Thoracic aorta (tissue), 2 donors: ENCODE measurements around the gene MNT. TPM values are rescaled to one million over a fixed set of nuclear protein-coding genes. Genes with fewer than 3 reads are reported as not detected.

ENCODE experiments used
- ATAC-seq: fragments of 150-250 bp; one replicate; pipeline ENCODE4 v1.8.0; 2017; ENCODE audit warnings: low read depth; ENCODE audit not compliant: insufficient number of reproducible peaks, low FRiP score
- DNase-seq: peaks from one replicate; pipeline ENCODE4 v3.0.0-alpha.2; 2020; ENCODE audit warnings: low spot score
- H3K27ac ChIP-seq, 2 donors: fragments of 200-600 bp; sonication (generic); 1 replicate in 1 of 2; 2 replicates in 1 of 2; pipeline ENCODE4 v1.5.1; 2016; ENCODE audit warnings: mild to moderate bottlenecking in 2 of 2, moderate library complexity in 2 of 2
- H3K27me3 ChIP-seq: fragments of 200-600 bp; sonication (generic); replicated peaks from 2 replicates; pipeline ENCODE4 v1.6.0; 2016; ENCODE audit warnings: mild to moderate bottlenecking; ENCODE audit not compliant: insufficient read depth
- H3K36me3 ChIP-seq: fragments of 200-600 bp; sonication (generic); one replicate; pipeline ENCODE4 v1.5.1; 2016
- H3K4me1 ChIP-seq, 2 donors: fragments of 200-600 bp; sonication (generic); 1 replicate in 1 of 2; 2 replicates in 1 of 2; pipeline versions ENCODE4 v1.5.1 to v1.6.0; 2016; ENCODE audit warnings: low read depth in 2 of 2, mild to moderate bottlenecking in 1 of 2; ENCODE audit not compliant: control insufficient read depth in 1 of 2
- H3K4me3 ChIP-seq: fragments of 200-600 bp; sonication (generic); 2 replicates; pipeline ENCODE4 v1.5.1; 2016; ENCODE audit warnings: mild to moderate bottlenecking
- H3K9me3 ChIP-seq: fragments of 200-600 bp; sonication (generic); 2 replicates; pipeline ENCODE4 v1.5.1; 2016
- total RNA-seq, 2 donors: library from RNA; depleted of rRNA; stranded (reverse); fragments of >200 nt; gene quantifications; one replicate each; pipeline versions ENCODE4 v1.1.0 to v1.2.3, GENCODE V29; 2016
- TF ChIP-seq, protein P1 (sequence below): fragments of 200-600 bp; sonication (generic); IDR thresholded peaks from one replicate; pipeline ENCODE4 v1.5.1; 2019; ENCODE audit warnings: antibody characterized with exemption

Gene MNT
- total RNA-seq, 2 donors from 2014 or later: 17.9 to 27.1 TPM

DNA sequence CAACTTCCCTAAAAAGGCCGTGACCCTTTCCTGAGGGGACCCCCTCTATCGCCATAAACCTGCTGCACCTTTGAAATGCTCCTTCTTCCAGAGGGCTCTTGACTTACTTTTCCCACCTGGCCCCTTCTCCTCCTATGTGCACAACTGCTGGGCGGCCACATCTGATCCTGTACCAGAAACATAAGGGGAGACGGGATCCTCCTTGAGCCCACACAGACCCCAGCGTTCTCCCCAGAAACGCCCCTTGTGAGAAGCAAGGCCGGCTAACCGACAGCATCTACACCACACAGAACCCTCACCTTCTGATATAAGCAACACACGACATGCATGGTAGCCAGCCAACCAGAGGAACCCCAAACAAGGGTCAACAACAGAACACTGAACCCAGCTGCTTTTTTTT, 14.2 kb upstream of the MNT start:
- Histone ChIP-seq H3K9me3 (no peaks in the 10 kb centered on the region), H3K27ac (no peak overlapping the region), H3K27me3 (no peaks in the 10 kb centered on the region), H3K36me3 (peaks cover 2% of the 10 kb centered on the region), H3K4me1 (peaks cover 7 to 20% of the 10 kb centered on the region in 2 donors), H3K4me3 (no peak overlapping the region)
- ATAC-seq (no peak), DNase-seq (no peak)
- TF ChIP-seq, protein P1, sequence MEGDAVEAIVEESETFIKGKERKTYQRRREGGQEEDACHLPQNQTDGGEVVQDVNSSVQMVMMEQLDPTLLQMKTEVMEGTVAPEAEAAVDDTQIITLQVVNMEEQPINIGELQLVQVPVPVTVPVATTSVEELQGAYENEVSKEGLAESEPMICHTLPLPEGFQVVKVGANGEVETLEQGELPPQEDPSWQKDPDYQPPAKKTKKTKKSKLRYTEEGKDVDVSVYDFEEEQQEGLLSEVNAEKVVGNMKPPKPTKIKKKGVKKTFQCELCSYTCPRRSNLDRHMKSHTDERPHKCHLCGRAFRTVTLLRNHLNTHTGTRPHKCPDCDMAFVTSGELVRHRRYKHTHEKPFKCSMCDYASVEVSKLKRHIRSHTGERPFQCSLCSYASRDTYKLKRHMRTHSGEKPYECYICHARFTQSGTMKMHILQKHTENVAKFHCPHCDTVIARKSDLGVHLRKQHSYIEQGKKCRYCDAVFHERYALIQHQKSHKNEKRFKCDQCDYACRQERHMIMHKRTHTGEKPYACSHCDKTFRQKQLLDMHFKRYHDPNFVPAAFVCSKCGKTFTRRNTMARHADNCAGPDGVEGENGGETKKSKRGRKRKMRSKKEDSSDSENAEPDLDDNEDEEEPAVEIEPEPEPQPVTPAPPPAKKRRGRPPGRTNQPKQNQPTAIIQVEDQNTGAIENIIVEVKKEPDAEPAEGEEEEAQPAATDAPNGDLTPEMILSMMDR: no peak

DNA sequence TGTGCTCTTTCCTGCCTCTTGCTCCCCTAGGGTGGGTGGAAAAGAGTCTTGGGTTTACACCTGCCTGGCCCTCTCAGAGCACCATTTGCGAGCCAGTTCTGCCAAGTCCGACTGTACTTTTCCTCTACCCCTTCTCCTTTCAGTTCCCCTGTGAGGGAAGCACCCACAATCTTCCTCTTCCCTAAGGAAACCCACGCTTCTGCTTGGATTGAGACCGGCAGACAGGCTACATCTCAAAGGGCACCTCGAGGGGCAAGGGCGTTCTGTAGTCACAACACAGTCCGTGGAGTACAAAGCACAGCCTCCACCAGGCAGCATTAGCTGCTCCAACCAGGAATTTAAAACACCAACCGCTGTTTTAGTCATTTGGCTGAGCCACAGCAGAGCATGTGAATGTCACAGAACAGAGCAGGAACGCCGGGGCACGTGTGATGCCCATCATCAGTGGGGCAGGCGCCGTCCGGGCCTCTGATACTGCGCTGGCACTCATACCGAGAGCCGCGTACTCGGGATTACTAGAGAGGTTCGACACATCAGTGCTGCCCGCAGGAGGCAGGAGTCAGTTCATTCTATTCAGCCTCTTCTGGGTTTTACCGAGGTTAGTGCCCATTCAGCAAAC, 13.7 kb upstream of the MNT start:
- ATAC-seq (no peak), DNase-seq (no peak)
- H3K4me1 ChIP-seq: peaks cover 7 to 20% of the 10 kb centered on the region in 2 donors
- no peaks in the 10 kb centered on the region for H3K9me3 ChIP-seq
- TF ChIP-seq, protein P1: no peak
- no peak overlapping the region for H3K4me3 ChIP-seq
- no peak overlapping the region for H3K27ac ChIP-seq
- H3K36me3 ChIP-seq: no peaks in the 10 kb centered on the region
- H3K27me3 ChIP-seq: no peaks in the 10 kb centered on the region

DNA sequence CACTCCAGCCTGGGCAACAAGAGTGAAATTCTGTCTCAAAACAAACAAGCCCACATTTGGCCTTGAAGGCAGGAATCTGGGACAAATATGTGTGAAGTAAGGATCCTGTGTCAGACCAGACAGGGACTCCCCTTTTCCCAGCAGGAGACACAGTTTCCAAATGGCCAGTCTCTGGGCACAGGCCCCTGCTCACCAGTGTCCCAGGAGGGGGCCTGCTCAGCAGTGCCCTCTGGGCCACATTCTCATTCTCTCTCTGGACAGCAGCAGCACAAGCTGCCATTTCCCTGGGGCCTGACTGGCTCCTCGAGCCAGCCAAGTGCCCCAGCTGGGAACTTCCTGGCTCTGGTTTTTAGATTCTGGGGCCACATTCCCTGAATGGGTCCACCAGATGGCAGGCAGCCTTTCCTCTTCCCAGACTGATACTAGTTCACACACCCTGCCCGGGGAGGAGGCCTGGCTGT, 11.7 kb upstream of the MNT start:
- H3K27ac ChIP-seq: peak overlapping the region; percentile 79 to 87
- DNase-seq (no peak), ATAC-seq (peak; percentile 35)
- no peaks in the 10 kb centered on the region for H3K9me3 ChIP-seq
- no peak overlapping the region for H3K4me3 ChIP-seq
- H3K36me3 ChIP-seq: no peaks in the 10 kb centered on the region
- no peaks in the 10 kb centered on the region for H3K27me3 ChIP-seq
- peaks cover 7 to 23% of the 10 kb centered on the region in 2 donors for H3K4me1 ChIP-seq
- TF ChIP-seq, protein P1: no peak

DNA sequence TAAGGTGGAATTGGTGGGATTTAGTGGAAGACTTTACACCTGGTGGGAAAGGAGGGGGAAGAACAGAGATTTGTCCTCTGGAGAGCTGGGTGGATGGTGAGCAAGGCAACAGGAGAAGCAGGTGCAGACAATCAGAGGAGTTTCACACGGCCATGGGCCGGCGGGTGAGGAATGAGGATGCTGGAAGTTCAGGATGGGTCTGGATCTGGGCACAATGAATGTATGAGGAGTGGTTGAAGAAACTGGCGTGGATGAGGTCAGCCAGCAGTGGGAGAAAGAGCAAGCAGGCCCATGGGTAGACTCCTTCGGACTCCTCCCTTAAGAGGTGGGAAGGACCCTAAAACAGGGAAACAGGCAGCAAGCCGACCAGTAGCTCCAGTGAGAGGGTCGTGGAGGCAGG, 10.1 kb upstream of the MNT start:
- no peaks in the 10 kb centered on the region for H3K9me3 ChIP-seq
- H3K36me3 ChIP-seq: no peaks in the 10 kb centered on the region
- no peak overlapping the region for H3K4me3 ChIP-seq
- TF ChIP-seq, protein P1: no peak
- no peak overlapping the region for H3K27ac ChIP-seq
- H3K4me1 ChIP-seq: peaks cover 17 to 39% of the 10 kb centered on the region in 2 donors
- DNase-seq: no peak
- no peak for ATAC-seq
- H3K27me3 ChIP-seq: no peaks in the 10 kb centered on the region

DNA sequence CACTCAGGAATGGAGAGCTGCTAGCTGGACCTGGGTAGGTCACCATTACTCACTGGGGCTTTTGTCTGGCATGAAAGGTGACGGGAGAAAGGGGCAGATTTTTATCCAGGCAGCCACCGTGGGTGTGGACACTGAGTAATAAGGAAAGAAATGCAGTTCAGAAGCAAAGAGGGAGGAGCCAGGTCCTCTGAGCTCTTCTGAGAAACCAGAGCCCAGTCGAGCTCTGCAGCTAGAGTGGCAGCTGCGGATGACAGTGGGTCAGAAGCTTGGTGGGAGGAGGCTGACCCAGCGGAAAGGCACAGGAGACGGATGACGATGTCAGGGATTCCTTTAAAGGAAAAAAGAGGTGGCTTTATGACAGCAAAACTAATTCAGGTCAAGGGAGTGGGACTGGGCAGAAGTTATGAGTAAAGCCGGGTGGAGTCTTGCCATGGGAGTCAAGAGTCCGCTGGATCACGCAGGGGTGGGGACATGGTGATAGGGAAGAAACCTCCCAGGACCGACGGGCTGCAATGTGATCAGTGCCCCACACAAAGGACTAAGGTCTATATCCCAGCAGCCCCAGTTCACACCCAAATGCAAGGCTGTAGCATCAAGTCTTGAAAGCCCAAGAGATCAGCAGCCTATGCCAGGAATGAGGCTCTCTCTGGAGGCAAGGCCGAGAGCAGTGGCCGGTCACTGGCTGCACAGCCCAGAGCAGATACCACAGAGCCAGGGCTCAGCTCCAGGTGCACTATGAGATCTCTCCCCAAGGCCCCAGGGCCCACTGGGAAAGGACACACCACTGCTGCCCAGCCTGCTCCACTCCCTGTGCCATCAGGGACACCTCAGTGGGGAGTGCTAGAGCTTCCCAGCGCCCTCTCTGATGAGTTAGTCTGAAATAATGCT, 6.3 kb upstream of the MNT start:
- Histone ChIP-seq H3K9me3 (no peaks in the 10 kb centered on the region), H3K36me3 (no peaks in the 10 kb centered on the region), H3K27me3 (no peaks in the 10 kb centered on the region), H3K4me3 (peak overlapping the region; percentile 37), H3K4me1 (peaks cover 37 to 53% of the 10 kb centered on the region in 2 donors), H3K27ac (peak overlapping the region; percentile 95 to 99)
- ATAC-seq (peak; percentile 80), DNase-seq (peak; percentile 76)
- TF ChIP-seq, protein P1: no peak
